ENCODE measurements around the gene MRGPRE. TPM values are rescaled to one million over a fixed set of nuclear protein-coding genes. Genes with fewer than 3 reads are reported as not detected.

Gene MRGPRE
- total RNA-seq, 2 donors from 2014 or later, result not detected

DNA sequence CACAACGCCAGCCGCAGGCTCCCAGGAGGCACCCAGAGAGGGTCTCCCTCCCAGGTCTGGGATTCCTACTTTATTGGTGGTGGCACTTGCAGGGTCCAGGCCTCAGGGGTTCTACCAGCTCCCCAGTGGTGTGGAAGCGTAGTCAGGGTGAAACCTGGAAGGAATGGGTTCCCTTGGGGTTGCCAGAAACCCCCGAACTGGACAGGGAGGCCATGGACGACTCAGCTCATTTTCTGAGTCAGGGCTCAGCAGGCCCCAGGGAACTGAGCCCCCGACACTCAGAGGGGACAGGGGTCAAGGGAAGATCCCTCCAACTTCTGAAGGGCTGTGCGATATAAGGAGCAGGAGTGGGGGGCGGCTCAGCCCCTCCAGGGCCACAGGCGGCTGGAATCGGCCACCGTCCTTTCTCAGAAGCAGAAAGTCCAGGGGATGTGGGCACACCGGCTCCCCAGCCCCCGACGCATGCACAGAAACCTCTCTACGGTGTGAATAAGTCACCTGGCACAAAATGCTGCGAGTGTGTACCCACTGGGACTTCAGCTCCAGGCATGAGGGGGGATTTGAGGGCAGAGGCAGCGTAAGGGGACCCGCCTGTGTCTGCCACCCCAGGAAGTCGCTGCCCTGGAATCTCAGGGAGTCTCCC lies 38.7 kb downstream of the MRGPRE start:
- no peak overlapping the region for H3K4me3 Mint-ChIP-seq
- no peaks in the 10 kb centered on the region for H3K4me1 Mint-ChIP-seq
- H3K27ac Mint-ChIP-seq, result no peak overlapping the region
- no peaks in the 10 kb centered on the region for H3K9me3 ChIP-seq (ENCODE audit: control insufficient read depth, low read length, poor library complexity, severe bottlenecking)
- H3K36me3 Mint-ChIP-seq (ENCODE audit: low read depth), result no peaks in the 10 kb centered on the region
- no peak for DNase-seq
- no peak for ATAC-seq
- peaks cover 23% of the 10 kb centered on the region for H3K27me3 Mint-ChIP-seq

DNA sequence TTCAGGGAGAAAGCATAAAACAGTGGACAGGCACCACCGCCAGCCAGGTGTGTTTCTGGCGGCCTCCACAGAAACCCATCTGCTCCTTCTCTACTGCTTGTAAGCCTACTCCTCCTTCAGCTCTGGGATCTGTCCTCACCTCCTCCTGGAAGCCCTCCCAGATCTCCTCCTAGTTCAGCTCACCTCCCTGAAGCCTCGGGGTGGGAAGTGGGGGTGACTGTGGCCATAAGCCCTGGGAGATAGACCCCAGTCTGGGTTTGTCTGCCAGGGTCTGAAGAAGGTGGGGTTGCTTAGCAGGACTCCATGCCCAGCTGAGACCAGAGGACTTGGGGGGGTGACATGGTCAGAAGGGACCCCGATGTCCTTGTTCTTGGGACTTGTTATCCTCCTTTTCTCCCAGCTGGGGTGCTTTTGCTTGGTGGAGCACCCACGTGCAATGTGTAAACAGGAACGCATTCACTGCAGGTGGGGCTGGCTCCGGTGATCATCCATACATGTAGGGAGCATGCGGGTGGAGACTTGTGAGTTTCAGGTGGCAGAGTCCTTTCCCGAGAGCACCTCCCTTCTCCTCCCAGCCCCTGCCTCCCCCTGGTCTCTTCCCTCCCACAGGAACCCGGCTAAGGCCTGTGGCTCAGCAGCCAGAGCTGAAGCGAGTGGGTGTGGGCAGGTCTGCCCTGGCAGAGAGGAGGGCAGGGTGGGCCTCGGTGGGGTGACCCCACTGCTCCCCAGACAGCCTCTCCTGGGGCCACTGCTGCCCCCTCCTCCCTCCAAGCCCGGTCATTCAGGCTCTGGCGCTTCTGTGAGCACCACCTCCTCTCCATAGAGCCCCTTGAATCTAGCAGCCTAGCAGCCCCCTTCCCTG lies 39.5 kb downstream of the MRGPRE start:
- no peaks in the 10 kb centered on the region for H3K36me3 Mint-ChIP-seq (ENCODE audit: low read depth)
- H3K27me3 Mint-ChIP-seq, result peaks cover 23% of the 10 kb centered on the region
- no peak for ATAC-seq
- H3K27ac Mint-ChIP-seq, result no peak overlapping the region
- DNase-seq, result no peak
- H3K4me1 Mint-ChIP-seq, result no peaks in the 10 kb centered on the region
- no peaks in the 10 kb centered on the region for H3K9me3 ChIP-seq (ENCODE audit: control insufficient read depth, low read length, poor library complexity, severe bottlenecking)
- no peak overlapping the region for H3K4me3 Mint-ChIP-seq

GRCh38 chr11:3191586-3192324 lies 40.5 kb downstream of the MRGPRE start:
- no peaks in the 10 kb centered on the region for H3K36me3 Mint-ChIP-seq (ENCODE audit: low read depth)

DNA sequence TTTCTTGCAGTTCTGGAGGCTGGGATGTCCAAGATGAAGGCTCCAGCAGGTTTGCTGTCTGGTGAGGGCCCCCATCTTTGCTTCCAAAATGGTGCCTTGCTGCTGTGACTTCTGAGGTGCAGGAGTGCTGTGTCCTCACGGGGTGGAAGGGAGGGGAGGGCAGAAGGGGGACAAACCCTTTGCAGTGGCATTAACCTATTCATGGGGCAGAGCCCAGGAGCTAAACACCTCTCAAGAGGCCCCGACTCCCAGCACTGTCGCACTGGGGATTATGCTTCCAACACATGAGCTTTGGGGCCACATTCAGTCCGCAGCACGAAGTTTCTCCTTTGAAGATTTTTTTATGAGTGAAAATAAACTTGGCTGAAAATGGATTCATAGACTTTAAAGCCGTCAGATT lies 41.6 kb downstream of the MRGPRE start:
- ATAC-seq, result no peak
- Mint-ChIP-seq H3K36me3 (ENCODE audit: low read depth) (no peaks in the 10 kb centered on the region), H3K27me3 (peaks cover 28% of the 10 kb centered on the region), H3K27ac (no peak overlapping the region), H3K4me3 (no peak overlapping the region), H3K4me1 (no peaks in the 10 kb centered on the region)
- no peak for DNase-seq
- H3K9me3 ChIP-seq (ENCODE audit: control insufficient read depth, low read length, poor library complexity, severe bottlenecking), result no peaks in the 10 kb centered on the region

More at GRCh38 chr11:3191586-3192324, 40.5 kb downstream of the MRGPRE start:
- Mint-ChIP-seq H3K4me3 (no peak overlapping the region), H3K4me1 (no peaks in the 10 kb centered on the region), H3K27ac (no peak overlapping the region), H3K27me3 (peaks cover 28% of the 10 kb centered on the region)
- no peak for ATAC-seq
- no peak for DNase-seq
- no peaks in the 10 kb centered on the region for H3K9me3 ChIP-seq (ENCODE audit: control insufficient read depth, low read length, poor library complexity, severe bottlenecking)

DNA sequence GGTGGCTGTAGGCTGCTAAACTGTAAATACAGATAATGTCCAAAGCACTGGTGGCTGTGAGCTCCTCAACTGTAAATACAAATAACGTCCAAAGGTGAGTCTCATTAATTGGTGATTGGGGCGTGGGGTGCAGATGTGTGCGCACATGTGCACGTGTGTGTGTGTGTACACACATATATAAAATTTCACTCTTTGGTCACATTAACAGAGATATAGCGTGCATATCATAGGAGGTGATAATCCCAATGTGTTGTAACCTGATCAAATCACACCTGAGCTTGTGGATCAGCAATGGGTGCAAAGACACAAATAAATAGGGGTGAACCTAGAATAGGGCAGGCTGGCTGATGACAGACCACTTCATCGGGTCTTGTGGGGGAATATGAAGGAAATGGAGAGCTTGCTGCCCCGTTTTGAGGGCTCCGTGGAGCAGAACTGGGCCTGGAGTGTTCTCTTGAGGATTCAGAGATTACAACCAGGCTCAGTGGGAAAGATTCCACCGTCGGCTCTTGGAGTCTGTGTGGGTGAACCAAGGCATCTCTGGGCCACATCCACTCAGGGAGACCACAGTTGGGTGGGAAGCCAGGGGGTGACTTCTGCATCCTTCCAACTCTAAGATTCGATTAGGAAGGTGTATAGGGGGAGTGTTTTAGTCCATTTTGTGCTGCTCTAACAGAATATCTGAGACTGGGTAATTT lies 42.2 kb downstream of the MRGPRE start:
- Mint-ChIP-seq H3K27me3 (peaks cover 28% of the 10 kb centered on the region), H3K27ac (no peak overlapping the region)
- no peak for ATAC-seq

DNA sequence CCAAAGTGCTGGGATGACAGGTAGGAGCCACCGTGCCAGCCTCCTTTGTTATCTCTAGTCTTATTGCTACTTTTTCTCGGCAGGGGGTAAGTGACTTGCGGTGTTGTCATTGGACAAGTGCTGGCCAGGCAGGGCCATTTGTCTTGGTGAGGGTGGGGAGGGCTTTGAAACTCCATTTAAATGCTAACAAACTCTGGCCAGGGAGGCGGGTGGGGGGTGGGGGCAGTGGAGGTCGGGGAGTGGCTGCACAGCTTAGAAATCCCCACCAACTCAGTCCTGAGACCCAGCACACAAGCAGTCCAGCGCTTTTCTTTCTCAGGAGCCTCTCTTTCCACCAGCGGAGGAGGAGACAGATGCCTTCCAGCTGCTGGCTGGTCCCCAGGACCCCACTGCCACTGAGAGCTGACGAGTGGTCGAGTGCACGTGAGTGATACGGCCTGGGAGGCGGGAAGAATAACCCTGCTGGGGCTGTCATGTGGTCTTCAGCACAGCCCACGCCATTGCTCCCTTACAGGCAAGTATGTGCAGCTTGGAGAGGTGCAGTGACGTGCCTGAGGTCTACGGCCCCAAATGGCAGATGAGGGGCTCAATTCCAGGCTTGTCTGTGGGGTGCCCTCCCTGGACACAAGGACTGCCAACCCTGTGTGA lies 42.9 kb downstream of the MRGPRE start:
- DNase-seq (no peak), ATAC-seq (no peak)
- Mint-ChIP-seq H3K36me3 (ENCODE audit: low read depth) (no peaks in the 10 kb centered on the region), H3K4me3 (no peak overlapping the region), H3K4me1 (no peaks in the 10 kb centered on the region), H3K27ac (no peak overlapping the region), H3K27me3 (peaks cover 28% of the 10 kb centered on the region)
- H3K9me3 ChIP-seq (ENCODE audit: control insufficient read depth, low read length, poor library complexity, severe bottlenecking), result no peaks in the 10 kb centered on the region

More for the DNA sequence above, 42.2 kb downstream of the MRGPRE start:
- H3K36me3 Mint-ChIP-seq (ENCODE audit: low read depth), result no peaks in the 10 kb centered on the region
- H3K9me3 ChIP-seq (ENCODE audit: control insufficient read depth, low read length, poor library complexity, severe bottlenecking), result no peaks in the 10 kb centered on the region
- H3K4me1 Mint-ChIP-seq, result no peaks in the 10 kb centered on the region
- no peak for DNase-seq
- H3K4me3 Mint-ChIP-seq, result no peak overlapping the region

DNA sequence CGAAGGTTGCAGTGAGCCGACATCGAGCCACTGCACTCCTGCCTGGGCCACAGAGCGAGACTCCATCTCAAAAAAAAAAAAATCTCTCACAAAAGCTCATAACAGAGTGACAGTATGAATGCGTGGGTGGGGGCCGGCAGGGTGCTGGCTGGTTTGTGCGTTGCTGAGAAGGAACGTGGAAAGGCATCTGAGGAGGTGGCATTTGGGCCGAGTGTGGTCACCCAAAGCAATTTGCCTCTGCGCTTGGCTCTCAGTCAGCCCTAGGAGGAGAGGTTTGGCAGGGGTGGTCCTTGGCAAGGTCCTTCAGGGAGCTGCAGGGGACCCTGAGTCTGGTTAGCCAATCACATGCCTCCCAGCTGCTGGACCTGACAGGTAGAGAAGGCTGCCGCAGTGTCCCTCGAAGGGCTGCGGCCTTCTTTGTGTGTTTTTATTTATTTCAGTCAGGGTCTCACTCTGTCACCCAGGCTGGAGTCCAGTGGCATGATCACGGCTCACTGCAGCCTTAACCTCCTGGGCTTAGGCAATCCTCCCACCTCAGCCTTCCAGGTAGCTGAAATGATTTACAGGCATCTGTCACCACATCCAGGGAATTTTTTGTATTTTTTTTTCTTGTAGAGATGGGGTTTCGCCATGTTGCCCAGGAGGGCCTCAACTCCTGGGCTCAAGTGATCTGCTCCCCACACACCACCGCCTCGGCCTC lies 43.6 kb downstream of the MRGPRE start:
- no peak for DNase-seq
- H3K36me3 Mint-ChIP-seq (ENCODE audit: low read depth), result no peaks in the 10 kb centered on the region

GRCh38 chr11:3186166-3186953 lies 45.9 kb downstream of the MRGPRE start:
- H3K9me3 ChIP-seq (ENCODE audit: control insufficient read depth, low read length, poor library complexity, severe bottlenecking), result no peaks in the 10 kb centered on the region
- Mint-ChIP-seq H3K27ac (no peak overlapping the region), H3K4me3 (no peak overlapping the region), H3K27me3 (peaks cover 33% of the 10 kb centered on the region), H3K36me3 (ENCODE audit: low read depth) (no peaks in the 10 kb centered on the region), H3K4me1 (no peaks in the 10 kb centered on the region)
- no peak for DNase-seq
- ATAC-seq, result no peak

More for the DNA sequence above, 43.6 kb downstream of the MRGPRE start:
- Mint-ChIP-seq H3K27ac (no peak overlapping the region), H3K4me1 (no peaks in the 10 kb centered on the region), H3K4me3 (no peak overlapping the region), H3K27me3 (peaks cover 28% of the 10 kb centered on the region)
- no peaks in the 10 kb centered on the region for H3K9me3 ChIP-seq (ENCODE audit: control insufficient read depth, low read length, poor library complexity, severe bottlenecking)
- no peak for ATAC-seq

GRCh38 chr11:3184732-3185347 lies 47.4 kb downstream of the MRGPRE start:
- no peaks in the 10 kb centered on the region for H3K4me1 Mint-ChIP-seq
- no peak for ATAC-seq
- no peak for DNase-seq
- H3K27ac Mint-ChIP-seq, result no peak overlapping the region
- no peaks in the 10 kb centered on the region for H3K9me3 ChIP-seq (ENCODE audit: control insufficient read depth, low read length, poor library complexity, severe bottlenecking)
- no peak overlapping the region for H3K4me3 Mint-ChIP-seq
- no peaks in the 10 kb centered on the region for H3K36me3 Mint-ChIP-seq (ENCODE audit: low read depth)
- peaks cover 33% of the 10 kb centered on the region for H3K27me3 Mint-ChIP-seq

DNA sequence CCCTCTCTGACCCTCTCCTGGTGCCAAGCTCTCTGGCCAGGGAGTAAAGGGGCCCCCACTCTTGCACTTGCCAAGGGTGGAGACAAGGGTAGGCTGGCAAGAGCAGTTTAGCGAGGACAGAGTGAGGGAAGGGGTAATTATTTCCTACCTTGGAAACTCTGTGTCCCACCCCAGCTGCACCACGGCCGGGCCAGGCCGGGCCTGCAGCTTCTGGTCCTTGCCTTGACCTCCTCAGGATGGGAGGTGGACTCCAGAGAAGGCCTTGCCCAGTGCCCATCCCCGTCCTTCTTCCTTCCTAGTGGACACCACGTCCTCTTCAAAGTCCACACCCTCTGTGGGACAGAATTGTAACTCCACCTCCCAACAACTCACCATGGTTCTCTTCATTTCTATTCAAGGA lies 48.7 kb downstream of the MRGPRE start:
- no peak for ATAC-seq
- DNase-seq, result no peak
- Mint-ChIP-seq H3K36me3 (ENCODE audit: low read depth) (no peaks in the 10 kb centered on the region), H3K27me3 (peaks cover 26% of the 10 kb centered on the region), H3K27ac (no peak overlapping the region), H3K4me1 (no peaks in the 10 kb centered on the region), H3K4me3 (no peak overlapping the region)
- no peaks in the 10 kb centered on the region for H3K9me3 ChIP-seq (ENCODE audit: control insufficient read depth, low read length, poor library complexity, severe bottlenecking)

GRCh38 chr11:3182462-3182852 lies 49.8 kb downstream of the MRGPRE start:
- DNase-seq (no peak), ATAC-seq (no peak)
- H3K27me3 Mint-ChIP-seq, result peaks cover 15% of the 10 kb centered on the region
- H3K4me1 Mint-ChIP-seq, result no peaks in the 10 kb centered on the region
- H3K27ac Mint-ChIP-seq, result no peak overlapping the region
- no peaks in the 10 kb centered on the region for H3K36me3 Mint-ChIP-seq (ENCODE audit: low read depth)
- no peak overlapping the region for H3K4me3 Mint-ChIP-seq
- no peaks in the 10 kb centered on the region for H3K9me3 ChIP-seq (ENCODE audit: control insufficient read depth, low read length, poor library complexity, severe bottlenecking)

Measured in T-helper 17 cell (primary cell).